Measurements from ENCODE around the gene SPEM3.

SPEM3 gene

GRCh38 chr17:7440113-7440833 is 11.6 kb downstream of the SPEM3 start:
- no peak for DNase-seq (ENCODE audit: low read depth in 3 of 3, low spot score in 1 of 3)

DNA sequence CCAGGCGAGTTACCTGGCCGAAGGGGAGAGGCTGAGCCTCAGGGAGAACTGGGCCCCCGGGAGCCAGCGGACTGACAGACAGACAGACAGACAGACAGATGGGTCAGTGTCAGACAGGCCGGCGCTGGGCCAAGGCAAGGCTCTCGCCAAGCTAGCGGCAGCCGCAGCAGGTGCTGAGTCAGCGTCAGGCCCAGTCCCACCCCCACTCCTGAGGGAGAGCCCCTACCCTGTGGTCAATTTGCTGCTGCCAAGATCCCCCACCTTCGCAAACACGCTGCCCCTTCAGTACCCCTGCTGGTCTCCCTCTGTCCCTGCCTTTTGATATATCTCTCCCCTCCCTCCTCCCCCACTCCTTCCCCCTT is 12.2 kb downstream of the SPEM3 start:
- no peak for DNase-seq (ENCODE audit: low read depth in 3 of 3, low spot score in 1 of 3)

- DNase-seq (ENCODE audit: low read depth in 3 of 3, low spot score in 1 of 3): no peak
Observed at GRCh38 chr17:7441266-7441665, 12.6 kb downstream of the SPEM3 start.

DNA sequence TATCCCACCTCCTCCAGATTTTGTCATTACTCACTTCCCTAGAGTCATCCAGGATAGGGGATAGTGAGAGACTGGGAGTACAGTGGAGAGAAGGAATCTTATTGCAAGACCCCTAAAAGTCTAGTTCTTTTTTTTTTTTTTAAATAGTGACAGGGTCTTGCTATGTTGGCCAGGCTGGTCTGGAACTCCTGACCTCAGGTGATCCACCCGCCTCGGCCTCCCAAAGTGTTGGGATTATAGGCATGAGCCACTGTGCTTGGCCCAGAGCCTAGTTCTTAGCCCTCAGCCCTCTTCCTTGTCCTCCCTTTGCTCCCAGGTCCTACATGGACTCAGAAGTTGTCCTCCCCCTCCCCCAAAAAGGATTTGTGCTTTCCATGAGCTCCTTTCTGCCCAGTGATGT is 13.5 kb downstream of the SPEM3 start:
- DNase-seq (ENCODE audit: low read depth in 3 of 3, low spot score in 1 of 3): no peak

DNA sequence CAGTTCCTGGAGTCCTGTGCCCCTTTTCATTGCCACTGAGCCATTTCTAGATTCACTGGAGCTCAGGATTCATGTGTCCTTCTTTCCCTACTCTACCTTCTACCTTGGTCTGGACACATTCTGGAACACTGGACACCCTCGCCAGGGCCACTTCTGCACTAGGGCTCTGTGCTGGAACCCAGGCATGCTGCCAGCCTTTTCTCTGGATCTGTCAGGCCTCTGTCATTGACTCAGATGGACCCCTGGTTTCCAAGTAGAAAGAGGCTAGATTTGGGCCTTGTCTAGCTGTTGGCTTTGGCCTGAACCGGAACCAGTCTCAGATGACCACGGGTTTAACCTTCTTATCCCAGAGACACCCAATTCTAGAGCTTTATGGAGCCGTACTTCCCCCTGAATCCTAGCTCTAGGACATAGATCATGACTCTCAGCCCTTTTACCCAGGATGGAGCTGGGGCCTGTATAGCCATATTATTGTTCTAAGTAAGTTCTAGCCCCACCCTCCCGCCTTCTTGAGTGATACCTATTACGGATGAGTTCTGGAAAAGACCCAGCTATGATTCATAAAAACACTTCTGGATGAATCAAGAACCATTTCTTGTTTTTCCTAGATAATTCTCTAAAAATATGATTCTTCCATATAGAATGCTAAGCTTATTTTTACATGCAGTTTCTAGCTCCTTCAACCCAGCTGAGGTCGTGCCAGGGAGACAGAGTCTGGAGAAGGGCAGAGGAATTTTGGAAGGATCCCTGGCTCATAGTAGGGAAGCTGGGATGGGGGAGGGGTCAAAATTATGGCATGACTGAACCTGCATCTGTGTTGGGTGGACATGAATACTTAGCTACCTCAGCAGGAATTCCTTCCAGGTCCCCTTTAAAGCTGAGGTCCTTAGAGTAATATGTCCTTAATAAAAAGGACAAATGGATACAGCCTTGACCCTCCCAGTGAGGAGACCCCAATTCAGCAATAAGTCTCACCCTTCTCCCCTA is 15.1 kb downstream of the SPEM3 start:
- no peak for DNase-seq (ENCODE audit: low read depth in 3 of 3, low spot score in 1 of 3)

DNA sequence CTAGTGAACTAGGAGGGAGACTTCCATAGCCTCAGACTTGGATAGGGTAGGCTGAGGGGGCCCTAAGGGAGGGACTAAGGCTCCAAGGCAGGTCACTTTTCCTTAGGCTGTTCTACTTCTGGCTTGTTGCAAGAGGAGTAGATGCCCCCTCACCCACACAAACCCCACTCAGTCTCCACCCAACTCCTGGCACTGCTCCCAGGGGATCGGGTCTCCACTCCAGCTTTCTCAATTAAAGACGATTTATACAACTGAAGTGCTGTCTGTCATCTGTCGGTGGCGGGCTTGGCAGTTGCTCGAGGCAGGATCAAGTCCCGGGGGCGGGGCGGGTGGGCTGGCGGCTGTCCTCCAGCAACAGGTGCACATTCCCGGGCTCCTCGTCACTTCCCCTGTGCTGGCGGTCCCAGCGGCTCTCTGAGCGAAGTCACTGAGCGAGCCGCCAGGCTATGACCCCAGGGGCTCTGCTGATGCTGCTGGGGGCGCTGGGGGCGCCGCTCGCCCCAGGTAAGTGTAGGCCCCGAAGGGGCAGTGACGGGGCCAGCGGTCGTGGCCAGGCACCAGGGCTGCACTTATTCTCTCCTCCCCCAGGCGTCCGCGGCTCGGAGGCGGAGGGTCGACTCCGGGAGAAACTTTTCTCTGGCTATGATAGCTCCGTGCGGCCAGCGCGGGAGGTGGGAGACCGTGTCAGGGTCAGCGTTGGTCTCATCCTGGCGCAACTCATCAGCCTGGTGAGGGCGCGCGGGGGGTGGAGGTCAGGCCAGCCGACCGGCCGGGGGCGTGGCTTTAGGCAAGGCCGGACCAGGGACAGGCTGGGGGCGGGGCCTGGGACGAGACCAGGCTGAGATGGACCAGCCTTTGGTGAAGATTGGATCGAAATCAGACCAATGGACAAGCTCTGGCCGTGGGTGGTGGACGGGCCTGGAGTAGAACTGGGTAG is 16.3 kb downstream of the SPEM3 start, which contains the start of gene CHRNB1:
CHRNB1 (plus strand) TSS at position 380 of the 937 bp plus-strand sequence; CDS start at position 447, 67 bp downstream.
- DNase-seq (ENCODE audit: low read depth in 3 of 3, low spot score in 1 of 3): no peak

- DNase-seq (ENCODE audit: low read depth in 3 of 3, low spot score in 1 of 3): no peak
Observed at GRCh38 chr17:7445619-7445968, 16.9 kb downstream of the SPEM3 start.

GRCh38 chr17:7448461-7448860 is 19.8 kb downstream of the SPEM3 start:
- DNase-seq (ENCODE audit: low read depth in 3 of 3, low spot score in 1 of 3): no peak

DNA sequence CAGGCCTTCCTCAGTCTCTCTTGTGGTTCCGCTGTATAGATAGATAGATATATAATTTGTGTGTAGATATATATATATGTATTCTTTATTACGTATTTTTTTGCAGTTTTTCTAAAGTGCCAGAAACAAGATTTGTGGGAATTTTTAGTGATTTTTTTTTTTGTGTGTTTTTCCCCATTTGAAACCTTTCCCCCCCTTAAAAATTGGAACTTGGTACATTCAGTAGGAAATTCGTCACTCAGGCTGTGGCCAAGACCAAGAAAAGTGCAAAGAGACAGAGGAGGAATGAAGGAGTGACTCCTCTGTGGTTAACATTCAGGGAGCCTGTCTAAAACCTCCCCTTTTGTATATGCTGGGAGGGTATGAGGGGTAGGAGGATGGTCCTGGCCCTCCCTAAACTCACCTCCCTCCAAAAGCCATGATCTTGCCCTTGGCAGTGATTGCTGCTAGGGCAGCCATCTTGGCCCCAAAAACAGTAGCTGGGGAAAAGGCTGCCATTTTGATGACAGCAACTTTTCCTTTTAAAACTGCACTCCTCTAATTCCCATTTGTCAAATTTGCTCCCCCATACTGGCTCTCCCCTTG is 31.4 kb downstream of the SPEM3 start:
- no peak for DNase-seq (ENCODE audit: low read depth in 3 of 3, low spot score in 1 of 3)

DNA sequence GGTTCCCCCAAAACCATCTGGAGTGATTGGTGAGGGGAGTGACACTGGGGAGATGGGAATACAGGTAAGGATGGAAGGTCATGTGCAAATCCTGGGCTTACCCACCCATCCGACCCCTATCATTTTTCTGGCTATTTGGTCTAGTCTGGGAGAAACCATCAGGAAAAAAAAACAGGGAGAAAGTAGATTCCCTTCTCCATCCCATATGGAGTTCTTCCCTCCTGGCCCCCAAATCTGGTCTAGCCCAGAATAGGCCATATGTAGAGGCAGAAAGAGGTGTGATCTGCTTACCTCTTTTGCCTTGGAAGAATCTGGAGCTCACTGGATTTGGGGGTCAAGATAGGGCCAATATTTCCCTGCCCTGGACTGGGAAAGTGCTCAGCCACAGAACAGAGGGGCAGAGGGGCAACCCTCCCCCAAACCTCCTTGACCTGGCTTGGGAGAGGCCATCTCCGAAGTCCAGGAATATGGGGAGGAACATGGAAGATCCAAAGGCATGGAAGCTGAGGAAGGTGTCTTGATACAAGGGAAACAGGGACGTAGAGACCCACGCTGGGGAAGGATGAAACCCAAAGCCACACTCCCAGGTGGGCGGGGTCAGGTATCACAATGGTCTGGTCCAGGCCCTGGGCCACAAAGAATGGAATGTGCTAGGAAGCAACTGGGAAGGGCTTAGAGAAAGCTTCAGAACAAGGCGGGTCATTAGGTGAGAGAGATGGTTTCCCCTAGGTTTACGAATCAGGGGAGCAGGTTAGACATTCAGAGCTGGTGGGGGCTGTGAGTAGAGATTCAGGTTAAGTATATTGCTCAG is 32.4 kb downstream of the SPEM3 start:
- no peak for DNase-seq (ENCODE audit: low read depth in 3 of 3, low spot score in 1 of 3)

- DNase-seq (ENCODE audit: low read depth in 3 of 3, low spot score in 1 of 3): no peak
Observed at GRCh38 chr17:7462474-7463371, 34.1 kb downstream of the SPEM3 start.

DNA sequence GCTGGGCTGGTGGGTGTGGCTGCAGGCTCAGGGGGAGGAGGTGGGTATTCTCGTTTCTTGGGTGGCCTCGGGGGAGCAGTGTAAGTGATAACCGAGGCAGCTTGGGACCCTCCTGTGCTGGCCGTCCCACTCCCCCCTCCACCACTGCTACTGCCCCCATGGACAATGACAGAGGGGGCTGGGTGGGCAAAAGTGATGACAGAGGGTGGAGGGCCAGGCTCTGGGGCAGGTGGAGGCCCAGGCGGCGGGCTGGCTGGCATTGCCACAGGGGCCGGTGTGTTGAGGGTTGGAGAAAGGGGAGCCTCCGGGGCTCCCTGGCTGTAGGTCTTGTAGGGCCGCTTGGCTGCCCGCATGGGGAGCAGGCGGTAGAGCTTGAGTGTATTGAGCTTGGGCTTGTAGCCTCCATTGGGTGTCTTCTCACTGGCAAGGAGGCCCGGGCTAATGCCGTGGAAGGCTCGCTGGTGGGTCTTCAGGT is 34.8 kb downstream of the SPEM3 start:
- DNase-seq (ENCODE audit: low read depth in 3 of 3, low spot score in 1 of 3): no peak

DNA sequence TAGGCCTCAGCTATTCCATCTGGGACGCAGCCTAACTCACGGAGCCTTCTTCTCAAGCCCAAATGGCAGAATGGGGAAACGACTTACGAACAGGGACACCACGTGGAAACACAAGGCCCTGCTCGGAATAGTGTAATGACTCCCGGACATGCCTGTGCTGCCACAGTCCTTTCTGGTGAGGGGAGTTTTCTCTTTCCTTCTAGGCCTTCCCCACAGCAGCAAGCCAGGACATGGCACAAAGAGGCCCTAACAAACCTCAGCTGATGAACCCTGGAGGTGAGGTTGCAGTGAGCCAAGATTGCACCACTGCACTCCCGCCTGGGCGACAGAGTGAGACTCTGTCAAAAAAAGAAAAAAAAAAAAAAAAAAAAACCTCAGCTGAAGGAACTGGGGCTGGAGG is 35.4 kb downstream of the SPEM3 start:
- DNase-seq (ENCODE audit: low read depth in 3 of 3, low spot score in 1 of 3): no peak

GRCh38 chr17:7465597-7466275 is 37.1 kb downstream of the SPEM3 start:
- DNase-seq (ENCODE audit: low read depth in 3 of 3, low spot score in 1 of 3): no peak

- DNase-seq (ENCODE audit: low read depth in 3 of 3, low spot score in 1 of 3): no peak
Observed at GRCh38 chr17:7466318-7466638, 37.6 kb downstream of the SPEM3 start.

GRCh38 chr17:7466639-7467341 is 38.1 kb downstream of the SPEM3 start:
- DNase-seq (ENCODE audit: low read depth in 3 of 3, low spot score in 1 of 3): no peak

DNA sequence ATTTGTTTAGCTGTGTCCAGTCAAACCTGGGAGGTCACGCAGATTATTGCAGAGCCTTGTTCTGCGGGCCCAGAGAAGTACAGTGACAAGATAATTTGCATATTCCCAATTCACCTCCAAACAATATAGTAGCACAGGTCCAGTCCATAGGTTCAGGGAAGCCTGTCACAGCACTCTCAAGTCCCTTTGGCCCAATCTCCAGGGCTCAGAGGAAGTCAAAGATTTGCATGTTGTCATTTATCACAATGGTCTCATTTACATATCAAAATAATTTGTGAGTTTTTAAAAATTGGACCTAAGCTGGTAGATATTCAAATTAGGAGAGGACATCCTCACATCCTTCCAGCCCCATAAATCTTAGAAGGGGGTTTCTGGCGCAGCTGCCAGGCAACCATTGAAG is 38.8 kb downstream of the SPEM3 start:
- no peak for DNase-seq (ENCODE audit: low read depth in 3 of 3, low spot score in 1 of 3)

DNA sequence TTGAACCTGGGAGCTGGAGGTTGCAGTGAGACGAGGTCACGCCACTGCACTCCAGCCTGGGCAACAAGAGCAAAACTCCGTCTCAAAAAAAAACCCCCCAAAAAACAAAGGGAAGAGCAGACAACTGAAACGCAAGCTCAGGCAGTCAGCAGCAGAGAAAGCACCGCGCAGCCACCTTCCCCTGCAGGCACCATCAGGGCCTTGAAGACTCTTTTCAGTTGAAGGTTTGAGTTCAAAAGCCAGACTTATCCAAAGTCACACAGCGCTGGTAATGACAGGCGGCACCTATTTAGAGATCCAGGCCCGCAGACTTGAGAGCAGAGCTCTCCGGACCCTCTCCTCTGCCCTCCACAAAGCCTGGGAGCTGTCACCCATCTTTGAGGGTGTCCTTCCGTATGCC is 39.6 kb downstream of the SPEM3 start:
- DNase-seq (ENCODE audit: low read depth in 3 of 3, low spot score in 1 of 3): no peak
